ENCODE results near the gene DDX10. TPM values are rescaled to one million over a fixed set of nuclear protein-coding genes. Genes with fewer than 3 reads are reported as not detected.

The DDX10 gene
- polyA plus RNA-seq, 1 experiment, result 11.0 TPM

GRCh38 chr11:108958368-108959104 lies 293.7 kb downstream of the DDX10 start:
- CTCF ChIA-PET, result no interaction called here
- POLR2A ChIA-PET, result no interaction called here
- no peak overlapping the region for H3K4me3 ChIP-seq (ENCODE audit: low read depth, low read length)
- 0 out of 2 replicates have a peak, but pooled peaks have one; percentile 7 for TF ChIP-seq CTCF (IDR thresholded peaks at IDR 0.05; ENCODE audit: insufficient read depth, low read depth, low read length)
- H3K27me3 ChIP-seq (ENCODE audit: control insufficient read depth, insufficient read depth, low read length), result no peaks in the 10 kb centered on the region
- H3K36me3 ChIP-seq (ENCODE audit: control insufficient read depth, insufficient read depth, low read length), result no peaks in the 10 kb centered on the region
- no peak for DNase-seq (ENCODE audit: low read depth)

DNA sequence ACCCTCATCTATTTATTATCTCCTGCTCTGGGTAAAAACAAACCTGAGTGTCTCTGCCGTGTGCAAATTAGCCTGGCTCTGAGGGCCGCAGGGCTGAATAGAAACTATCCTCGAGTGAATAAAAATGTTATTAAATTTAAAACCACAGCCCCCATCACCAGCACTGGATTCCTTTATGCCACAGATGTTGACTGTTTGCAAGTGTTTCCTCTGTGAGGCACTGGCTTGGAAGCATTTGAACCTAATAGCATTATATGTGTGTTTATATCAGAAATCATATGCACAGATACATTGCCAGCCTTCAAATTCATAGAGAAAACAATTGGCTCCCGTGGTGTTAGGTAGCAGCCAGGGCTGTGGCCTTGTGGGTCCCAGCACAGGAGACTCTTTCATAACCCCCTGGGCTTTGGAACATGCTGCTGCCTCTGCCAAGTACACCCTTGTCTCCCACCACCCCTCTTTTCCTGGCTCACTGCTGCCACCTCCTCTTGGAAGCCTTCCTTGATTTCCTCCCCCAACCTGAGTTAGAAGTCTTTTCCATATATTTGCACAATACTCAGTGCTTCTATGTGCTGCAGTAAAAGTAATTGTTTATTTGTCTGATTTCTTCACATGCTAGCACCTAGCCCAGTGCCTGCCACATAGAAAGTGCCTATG lies 294.4 kb downstream of the DDX10 start:
- Histone ChIP-seq H3K27me3 (ENCODE audit: control insufficient read depth, insufficient read depth, low read length) (no peaks in the 10 kb centered on the region), H3K4me3 (ENCODE audit: low read depth, low read length) (no peak overlapping the region), H3K36me3 (ENCODE audit: control insufficient read depth, insufficient read depth, low read length) (no peaks in the 10 kb centered on the region)
- DNase-seq (ENCODE audit: low read depth), result no peak
- TF ChIP-seq CTCF (IDR thresholded peaks at IDR 0.05; ENCODE audit: insufficient read depth, low read depth, low read length), result no peak
- CTCF ChIA-PET, result interaction anchor here (0.6 kb wide), 1 partner anchor 99 kb away, joined by 3 read pairs; no protein-coding TSS in a partner anchor
- POLR2A ChIA-PET, result no interaction called here

- DNase-seq (ENCODE audit: low read depth), result no peak
- no peak for TF ChIP-seq CTCF (IDR thresholded peaks at IDR 0.05; ENCODE audit: insufficient read depth, low read depth, low read length)
- Histone ChIP-seq H3K4me3 (ENCODE audit: low read depth, low read length) (no peak overlapping the region), H3K36me3 (ENCODE audit: control insufficient read depth, insufficient read depth, low read length) (no peaks in the 10 kb centered on the region), H3K27me3 (ENCODE audit: control insufficient read depth, insufficient read depth, low read length) (no peaks in the 10 kb centered on the region)
- ChIA-PET POLR2A (no interaction called here), CTCF (interaction anchor here (0.6 kb wide), 3 partner anchors 13 to 99 kb away, joined by 3 to 4 read pairs (median 3); no protein-coding TSS in a partner anchor)
Measured at GRCh38 chr11:108959874-108960273, 295.0 kb downstream of the DDX10 start.

DNA sequence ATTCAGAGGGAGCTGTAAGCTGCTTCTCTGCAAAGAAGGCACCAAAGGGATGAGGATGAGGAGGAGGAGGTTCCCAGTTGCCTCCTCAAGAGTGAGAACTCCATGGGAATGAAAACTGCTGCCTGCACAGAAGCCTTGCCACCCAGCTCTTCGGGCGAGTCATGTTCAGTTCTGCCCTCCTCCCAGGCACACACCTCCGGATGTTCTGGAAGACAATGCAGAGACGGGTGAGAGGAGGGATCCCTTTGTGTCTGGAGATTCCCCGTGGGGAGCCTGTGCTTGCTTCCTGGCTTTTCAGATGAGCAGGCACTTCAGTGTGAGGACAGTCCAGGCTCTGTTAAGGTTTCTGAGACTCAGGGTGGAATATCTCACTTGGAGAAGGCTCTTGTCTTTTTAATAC lies 295.6 kb downstream of the DDX10 start:
- DNase-seq (ENCODE audit: low read depth), result no peak
- H3K36me3 ChIP-seq (ENCODE audit: control insufficient read depth, insufficient read depth, low read length), result no peaks in the 10 kb centered on the region
- POLR2A ChIA-PET, result no interaction called here
- CTCF ChIA-PET, result interaction anchor here (0.6 kb wide), 2 partner anchors 14 to 41 kb away, joined by 3 to 4 read pairs; no protein-coding TSS in a partner anchor
- no peak overlapping the region for H3K4me3 ChIP-seq (ENCODE audit: low read depth, low read length)
- no peak for TF ChIP-seq CTCF (IDR thresholded peaks at IDR 0.05; ENCODE audit: insufficient read depth, low read depth, low read length)
- H3K27me3 ChIP-seq (ENCODE audit: control insufficient read depth, insufficient read depth, low read length), result no peaks in the 10 kb centered on the region

- Histone ChIP-seq H3K36me3 (ENCODE audit: control insufficient read depth, insufficient read depth, low read length) (no peaks in the 10 kb centered on the region), H3K4me3 (ENCODE audit: low read depth, low read length) (no peak overlapping the region), H3K27me3 (ENCODE audit: control insufficient read depth, insufficient read depth, low read length) (no peaks in the 10 kb centered on the region)
- no peak for DNase-seq (ENCODE audit: low read depth)
- no peak for TF ChIP-seq CTCF (IDR thresholded peaks at IDR 0.05; ENCODE audit: insufficient read depth, low read depth, low read length)
- ChIA-PET POLR2A (no interaction called here), CTCF (interaction anchor here (0.6 kb wide), 1 partner anchor 104 kb away, joined by 3 read pairs; no protein-coding TSS in a partner anchor)
Measured at GRCh38 chr11:108961095-108961494, 296.2 kb downstream of the DDX10 start.
